NB4 (cell line): ENCODE data around the gene CHAD.

Experiments used
- DNase-seq: peaks from one replicate; pipeline ENCODE4 v3.0.0; 2010; ENCODE audit warnings: low read depth
- H3K4me3 ChIP-seq: one replicate; pipeline ENCODE4 v1.5.1; 2011; ENCODE audit warnings: mild to moderate bottlenecking, low read depth, low read length, moderate library complexity
- MYC ChIP-seq: IDR thresholded peaks from 2 replicates; pipeline ENCODE4 v1.6.1; 2011; ENCODE audit warnings: low read depth, low read length
- POLR2A ChIP-seq: IDR thresholded peaks from 2 replicates; pipeline ENCODE4 v1.6.1; 2011; ENCODE audit warnings: mild to moderate bottlenecking; ENCODE audit not compliant: insufficient read length; ENCODE audit errors: extremely low read depth
- TF ChIP-seq, protein P1 (sequence below): IDR thresholded peaks from one replicate; pipeline ENCODE4 v1.5.1; 2012; ENCODE audit warnings: low read depth, low read length
- TF ChIP-seq, protein P2 (sequence below): IDR thresholded peaks from 2 replicates; pipeline ENCODE4 v1.6.1; 2011; ENCODE audit warnings: low read depth, low read length

Gene CHAD

DNA sequence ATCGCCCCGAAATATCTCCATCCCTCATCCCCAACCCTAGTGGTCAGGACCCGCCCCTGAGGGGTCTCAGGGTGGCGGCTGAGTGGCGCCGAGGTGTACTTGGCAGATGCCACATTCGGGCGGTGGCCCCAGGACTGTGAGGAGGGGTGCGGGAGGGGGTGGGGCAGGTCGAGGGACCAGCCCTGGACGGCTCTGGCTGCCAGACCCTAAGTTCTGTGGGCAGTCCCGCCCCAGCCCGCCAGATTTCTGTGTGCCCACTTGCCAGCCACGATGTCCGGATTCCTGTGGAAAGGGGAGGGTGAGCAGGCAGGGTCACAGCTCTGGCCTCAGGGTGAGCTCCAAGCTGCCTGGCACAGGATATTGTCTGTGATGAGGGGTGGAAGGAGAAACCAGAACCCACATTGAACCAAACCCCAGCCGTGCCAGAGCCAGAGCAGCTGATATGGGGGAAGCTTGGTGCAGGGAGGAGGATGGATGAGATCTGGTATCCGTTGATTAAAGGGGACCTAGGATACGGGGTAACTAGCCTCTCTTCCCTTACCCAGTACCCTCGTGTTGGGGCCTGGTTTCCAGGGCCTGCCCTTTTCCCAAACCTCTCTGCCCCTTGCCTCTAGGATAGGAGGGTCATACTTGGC, 1.1 kb upstream of the CHAD start:
- no peak overlapping the region for H3K4me3 ChIP-seq
- TF ChIP-seq MYC (no peak), POLR2A (no peak)
- TF ChIP-seq, protein P1, sequence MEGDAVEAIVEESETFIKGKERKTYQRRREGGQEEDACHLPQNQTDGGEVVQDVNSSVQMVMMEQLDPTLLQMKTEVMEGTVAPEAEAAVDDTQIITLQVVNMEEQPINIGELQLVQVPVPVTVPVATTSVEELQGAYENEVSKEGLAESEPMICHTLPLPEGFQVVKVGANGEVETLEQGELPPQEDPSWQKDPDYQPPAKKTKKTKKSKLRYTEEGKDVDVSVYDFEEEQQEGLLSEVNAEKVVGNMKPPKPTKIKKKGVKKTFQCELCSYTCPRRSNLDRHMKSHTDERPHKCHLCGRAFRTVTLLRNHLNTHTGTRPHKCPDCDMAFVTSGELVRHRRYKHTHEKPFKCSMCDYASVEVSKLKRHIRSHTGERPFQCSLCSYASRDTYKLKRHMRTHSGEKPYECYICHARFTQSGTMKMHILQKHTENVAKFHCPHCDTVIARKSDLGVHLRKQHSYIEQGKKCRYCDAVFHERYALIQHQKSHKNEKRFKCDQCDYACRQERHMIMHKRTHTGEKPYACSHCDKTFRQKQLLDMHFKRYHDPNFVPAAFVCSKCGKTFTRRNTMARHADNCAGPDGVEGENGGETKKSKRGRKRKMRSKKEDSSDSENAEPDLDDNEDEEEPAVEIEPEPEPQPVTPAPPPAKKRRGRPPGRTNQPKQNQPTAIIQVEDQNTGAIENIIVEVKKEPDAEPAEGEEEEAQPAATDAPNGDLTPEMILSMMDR, result no peak
- TF ChIP-seq, protein P2, sequence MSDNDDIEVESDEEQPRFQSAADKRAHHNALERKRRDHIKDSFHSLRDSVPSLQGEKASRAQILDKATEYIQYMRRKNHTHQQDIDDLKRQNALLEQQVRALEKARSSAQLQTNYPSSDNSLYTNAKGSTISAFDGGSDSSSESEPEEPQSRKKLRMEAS, result no peak
- no peak for DNase-seq

DNA sequence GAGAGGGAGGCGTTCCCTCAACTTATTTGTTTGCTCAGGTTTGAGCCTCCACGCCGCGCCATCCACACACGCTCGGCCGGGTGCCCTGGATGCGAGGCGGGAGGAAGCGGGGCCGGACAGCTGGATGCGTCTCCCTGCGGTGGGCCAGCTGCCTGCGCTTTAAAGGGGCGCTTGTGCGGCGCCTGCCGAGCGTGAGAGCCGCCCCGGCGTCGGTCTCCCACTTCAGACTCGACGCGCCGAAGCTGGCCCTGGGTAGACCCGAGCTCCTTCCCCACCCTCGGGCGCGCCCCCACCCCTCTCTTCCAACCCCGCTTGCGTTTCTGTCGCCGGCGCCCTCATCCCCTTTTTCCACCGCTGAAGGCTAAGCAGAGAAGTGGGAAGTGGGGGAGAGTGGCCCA, 527 bp upstream of the CHAD start:
- DNase-seq, result no peak
- no peak overlapping the region for H3K4me3 ChIP-seq
- TF ChIP-seq, protein P1, result no peak
- no peak for TF ChIP-seq MYC
- TF ChIP-seq, protein P2, result no peak
- TF ChIP-seq POLR2A, result no peak

DNA sequence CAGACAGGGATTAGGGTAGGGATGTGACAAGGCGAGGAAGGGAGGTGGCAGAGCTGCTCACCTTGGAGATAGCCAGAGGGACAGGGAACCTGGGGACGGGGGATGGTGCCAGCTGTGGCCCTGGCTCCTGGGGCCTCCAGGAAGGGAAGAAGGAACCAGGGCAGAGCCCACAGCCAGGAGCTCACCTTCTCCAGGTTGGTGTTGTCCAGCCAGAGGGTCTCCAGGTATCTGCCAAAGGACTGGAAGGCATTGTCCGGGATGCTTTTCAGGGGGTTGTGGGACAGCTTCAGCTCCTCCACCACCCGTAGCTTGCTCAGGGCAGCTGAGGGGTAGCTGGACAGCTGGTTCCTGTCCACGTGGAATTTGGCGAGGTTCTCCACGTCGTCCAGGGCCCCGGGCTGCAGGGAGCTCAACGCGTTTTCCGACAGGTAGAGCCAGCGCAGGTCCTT, 801 bp downstream of the CHAD start:
- no peak overlapping the region for H3K4me3 ChIP-seq
- TF ChIP-seq MYC (no peak), POLR2A (no peak)
- TF ChIP-seq, protein P1, result no peak
- TF ChIP-seq, protein P2, result no peak
- no peak for DNase-seq

DNA sequence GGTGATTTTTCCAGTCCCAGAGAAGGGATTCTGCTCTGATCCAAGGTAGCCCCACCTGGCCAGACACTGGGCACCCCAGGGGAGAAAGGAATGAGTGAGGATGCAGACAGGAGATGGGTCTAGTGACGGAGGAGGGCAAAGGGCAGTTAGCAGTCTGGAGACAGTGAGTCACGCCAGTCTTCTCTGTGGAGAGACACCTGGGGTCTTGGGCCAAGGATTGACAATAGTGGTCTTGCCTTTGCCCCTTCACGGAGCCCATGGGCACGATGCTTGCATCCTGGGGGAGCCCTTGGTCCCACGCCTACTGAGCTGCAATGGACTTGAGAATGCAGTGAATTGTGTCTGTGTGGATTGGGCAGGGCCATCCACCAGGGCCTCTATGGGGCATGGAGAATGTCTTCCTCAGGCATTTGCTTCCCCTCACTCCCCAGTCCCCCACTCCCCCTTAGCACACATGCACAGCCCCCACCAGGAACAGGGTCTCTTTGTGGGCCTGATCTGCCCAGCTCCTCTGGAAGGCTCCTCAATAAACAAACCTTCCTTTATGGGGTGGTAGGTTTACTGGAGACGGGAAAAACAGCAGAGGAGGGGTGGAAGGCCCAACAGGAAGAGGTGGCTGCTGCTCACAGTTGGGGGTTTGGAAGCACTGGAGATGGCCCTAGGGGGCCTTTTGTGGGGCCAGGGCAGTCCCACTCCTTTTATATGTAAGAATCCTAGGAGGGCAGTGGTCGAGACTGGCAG, 1.4 kb downstream of the CHAD start:
- DNase-seq, result no peak
- H3K4me3 ChIP-seq, result no peak overlapping the region

DNA sequence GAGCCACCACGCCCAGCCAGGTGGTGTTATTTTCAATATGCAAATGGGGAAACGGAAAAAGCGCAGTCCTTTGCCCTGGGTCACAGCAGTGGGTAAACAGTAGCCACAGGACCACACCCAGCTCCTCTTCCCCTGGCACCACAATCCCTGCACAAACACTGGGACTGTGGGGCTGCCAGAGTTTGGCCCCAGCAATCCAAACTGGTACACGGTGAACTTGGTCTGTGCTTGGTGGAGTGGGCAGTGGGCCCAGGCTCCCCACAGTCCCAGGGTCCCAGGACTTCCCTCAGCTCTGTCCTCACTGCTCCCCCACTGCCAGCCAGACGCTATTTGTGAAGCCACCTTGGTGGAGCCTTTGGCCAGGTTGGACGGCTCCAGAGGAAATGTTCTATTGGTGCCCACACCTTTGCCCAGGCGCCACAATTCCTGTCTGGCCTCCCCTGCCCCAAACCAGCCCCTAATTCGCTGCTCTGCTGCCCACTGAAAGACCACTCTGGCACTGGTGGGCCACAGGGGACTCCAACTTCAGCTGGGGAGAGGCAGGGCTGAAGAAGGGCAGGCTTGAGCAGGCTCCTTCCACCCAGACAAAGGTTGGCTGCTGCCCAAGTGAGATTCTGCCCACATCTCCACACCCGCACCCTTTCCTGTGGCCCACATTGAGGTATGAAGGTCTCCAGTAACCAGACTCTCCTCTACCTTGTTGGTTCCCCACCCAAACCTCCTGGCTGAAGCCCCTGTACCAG, 2.1 kb downstream of the CHAD start:
- H3K4me3 ChIP-seq, result no peak overlapping the region
- no peak for DNase-seq
- TF ChIP-seq, protein P1, result no peak
- TF ChIP-seq, protein P2, result no peak

More for the DNA sequence above, 1.4 kb downstream of the CHAD start:
- TF ChIP-seq MYC (no peak), POLR2A (no peak)
- TF ChIP-seq, protein P1, result no peak
- TF ChIP-seq, protein P2, result no peak
